ENCODE data around the gene OR5H2.
"Not testable (repeated sequence)": the region's sequence is repeated elsewhere in the genome, so short reads cannot be mapped to it uniquely, and the experiment has no call there.

The OR5H2 gene

DNA sequence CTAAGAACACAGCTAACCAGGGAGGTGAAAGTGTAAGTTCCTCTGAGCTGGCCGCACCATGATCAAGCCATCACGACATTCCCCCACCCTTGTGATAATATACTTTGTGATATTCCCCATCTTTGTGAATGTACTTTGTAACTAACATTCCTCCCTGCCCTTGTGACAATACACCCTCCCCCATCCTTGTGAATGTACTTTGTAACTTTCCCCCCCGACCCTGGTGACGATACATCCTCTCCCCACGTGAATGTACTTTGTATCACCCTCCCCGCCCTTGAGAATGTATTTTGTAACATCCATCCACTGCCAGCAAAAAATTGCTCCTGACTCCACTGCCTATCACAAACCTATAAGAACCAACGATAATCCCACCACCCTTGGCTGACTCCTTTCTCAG, 38.5 kb upstream of the OR5H2 start:
- Histone ChIP-seq H2AFZ (ENCODE audit: low read depth, low read length) (no peak overlapping the region), H3K27me3 (ENCODE audit: low read depth, low read length) (no peaks in the 10 kb centered on the region), H3K36me3 (replicated peaks; ENCODE audit: low read depth, low read length) (no peaks in the 10 kb centered on the region), H4K20me1 (ENCODE audit: insufficient read depth, low read length) (no peaks in the 10 kb centered on the region), H3K27ac (ENCODE audit: low read length) (no peak overlapping the region), H3K9ac (ENCODE audit: low read length) (no peak overlapping the region), H3K4me1 (ENCODE audit: low read length) (no peaks in the 10 kb centered on the region), H3K79me2 (ENCODE audit: low read length) (no peaks in the 10 kb centered on the region), H3K4me2 (ENCODE audit: low read length) (no peak overlapping the region), H3K4me3 (ENCODE audit: low read length) (no peak overlapping the region), H3K9me3 (ENCODE audit: insufficient read depth, low read length) (no peaks in the 10 kb centered on the region)
- TF ChIP-seq, protein P1, sequence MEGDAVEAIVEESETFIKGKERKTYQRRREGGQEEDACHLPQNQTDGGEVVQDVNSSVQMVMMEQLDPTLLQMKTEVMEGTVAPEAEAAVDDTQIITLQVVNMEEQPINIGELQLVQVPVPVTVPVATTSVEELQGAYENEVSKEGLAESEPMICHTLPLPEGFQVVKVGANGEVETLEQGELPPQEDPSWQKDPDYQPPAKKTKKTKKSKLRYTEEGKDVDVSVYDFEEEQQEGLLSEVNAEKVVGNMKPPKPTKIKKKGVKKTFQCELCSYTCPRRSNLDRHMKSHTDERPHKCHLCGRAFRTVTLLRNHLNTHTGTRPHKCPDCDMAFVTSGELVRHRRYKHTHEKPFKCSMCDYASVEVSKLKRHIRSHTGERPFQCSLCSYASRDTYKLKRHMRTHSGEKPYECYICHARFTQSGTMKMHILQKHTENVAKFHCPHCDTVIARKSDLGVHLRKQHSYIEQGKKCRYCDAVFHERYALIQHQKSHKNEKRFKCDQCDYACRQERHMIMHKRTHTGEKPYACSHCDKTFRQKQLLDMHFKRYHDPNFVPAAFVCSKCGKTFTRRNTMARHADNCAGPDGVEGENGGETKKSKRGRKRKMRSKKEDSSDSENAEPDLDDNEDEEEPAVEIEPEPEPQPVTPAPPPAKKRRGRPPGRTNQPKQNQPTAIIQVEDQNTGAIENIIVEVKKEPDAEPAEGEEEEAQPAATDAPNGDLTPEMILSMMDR (IDR thresholded peaks at IDR 0.05; ENCODE audit: low read depth, low read length): no peak
- no peak for TF ChIP-seq EZH2phosphoT487 (IDR thresholded peaks at IDR 0.05; ENCODE audit: low read depth)

DNA sequence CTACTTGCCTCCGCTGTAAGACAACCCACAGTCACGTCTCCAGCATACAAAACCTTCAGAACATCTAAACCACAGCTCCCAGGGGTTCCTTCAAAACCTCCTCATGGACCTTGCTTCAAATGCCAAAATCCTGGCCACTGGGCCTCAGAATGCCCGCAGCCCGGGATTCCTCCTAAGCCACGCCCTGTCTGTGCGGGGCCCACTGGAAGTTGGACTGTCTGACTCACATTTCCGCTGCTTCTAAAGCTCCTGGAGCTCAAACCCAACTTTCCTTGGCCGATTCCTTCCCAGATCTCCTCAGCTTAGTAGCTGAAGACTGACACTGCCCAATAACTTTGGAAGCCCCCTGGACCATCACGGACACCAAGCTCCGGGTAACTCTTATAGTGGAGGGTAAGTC, 36.2 kb upstream of the OR5H2 start:
- Histone ChIP-seq H3K4me1 (ENCODE audit: low read length) (no peaks in the 10 kb centered on the region), H3K4me3 (ENCODE audit: low read length) (no peak overlapping the region), H3K9ac (ENCODE audit: low read length) (no peak overlapping the region), H3K9me3 (ENCODE audit: insufficient read depth, low read length) (no peaks in the 10 kb centered on the region), H3K79me2 (ENCODE audit: low read length) (no peaks in the 10 kb centered on the region), H3K27ac (ENCODE audit: low read length) (no peak overlapping the region), H3K36me3 (replicated peaks; ENCODE audit: low read depth, low read length) (no peaks in the 10 kb centered on the region), H4K20me1 (ENCODE audit: insufficient read depth, low read length) (no peaks in the 10 kb centered on the region), H3K27me3 (ENCODE audit: low read depth, low read length) (no peaks in the 10 kb centered on the region), H2AFZ (ENCODE audit: low read depth, low read length) (no peak overlapping the region), H3K4me2 (ENCODE audit: low read length) (no peak overlapping the region)
- TF ChIP-seq EZH2phosphoT487 (IDR thresholded peaks at IDR 0.05; ENCODE audit: low read depth): no peak
- TF ChIP-seq, protein P1 (IDR thresholded peaks at IDR 0.05; ENCODE audit: low read depth, low read length): no peak

DNA sequence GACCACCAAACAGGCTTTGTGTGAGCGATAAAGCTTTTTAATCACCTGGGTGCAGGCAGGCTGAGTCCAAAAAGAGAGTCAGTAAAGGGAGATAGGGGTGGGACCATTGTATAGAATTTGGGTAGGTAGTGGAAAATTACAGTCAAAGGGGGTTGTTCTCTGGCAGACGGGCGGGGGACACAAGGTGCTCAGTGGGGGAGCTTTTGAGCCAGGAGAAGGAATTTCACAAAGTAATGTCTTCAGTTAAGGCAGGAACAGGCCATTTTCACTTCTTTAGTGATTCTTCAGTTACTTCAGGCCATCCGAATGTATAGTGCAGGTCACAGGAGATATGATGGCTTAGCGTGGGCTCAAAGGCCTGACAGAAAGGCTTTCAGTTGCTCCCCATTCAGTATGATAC, 26.3 kb upstream of the OR5H2 start:
- not testable (repeated sequence) for H2AFZ ChIP-seq (ENCODE audit: low read depth, low read length); H3K27ac ChIP-seq (ENCODE audit: low read length); H3K4me2 ChIP-seq (ENCODE audit: low read length); H3K36me3 ChIP-seq (replicated peaks; ENCODE audit: low read depth, low read length); H3K9me3 ChIP-seq (ENCODE audit: insufficient read depth, low read length); H3K4me1 ChIP-seq (ENCODE audit: low read length); H3K79me2 ChIP-seq (ENCODE audit: low read length); H4K20me1 ChIP-seq (ENCODE audit: insufficient read depth, low read length); H3K9ac ChIP-seq (ENCODE audit: low read length); H3K27me3 ChIP-seq (ENCODE audit: low read depth, low read length); H3K4me3 ChIP-seq (ENCODE audit: low read length)

DNA sequence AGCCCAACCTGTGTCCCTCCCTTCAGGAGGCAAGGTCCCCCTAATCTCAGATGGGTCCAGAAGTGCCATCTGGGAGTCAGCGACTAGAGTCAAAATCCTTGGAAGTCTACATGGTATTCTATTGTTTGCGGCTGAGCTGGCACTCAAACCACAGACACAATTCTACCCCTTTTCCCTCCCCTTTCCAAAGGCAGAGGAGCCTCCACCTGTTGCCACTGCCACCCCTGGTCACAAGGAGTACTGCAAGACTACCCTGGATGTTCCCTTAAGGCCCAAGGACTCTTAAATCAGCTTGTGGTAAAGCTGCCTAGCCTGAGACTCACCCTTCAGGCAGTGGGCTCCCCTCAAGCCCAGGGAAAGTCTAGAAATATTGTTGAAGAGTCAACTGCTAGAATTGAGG, 22.6 kb upstream of the OR5H2 start:
- H4K20me1 ChIP-seq (ENCODE audit: insufficient read depth, low read length): no peaks in the 10 kb centered on the region
- H3K79me2 ChIP-seq (ENCODE audit: low read length): no peaks in the 10 kb centered on the region
- no peak overlapping the region for H2AFZ ChIP-seq (ENCODE audit: low read depth, low read length)
- H3K4me3 ChIP-seq (ENCODE audit: low read length): no peak overlapping the region
- H3K9me3 ChIP-seq (ENCODE audit: insufficient read depth, low read length): no peaks in the 10 kb centered on the region
- H3K27me3 ChIP-seq (ENCODE audit: low read depth, low read length): no peaks in the 10 kb centered on the region
- H3K36me3 ChIP-seq (replicated peaks; ENCODE audit: low read depth, low read length): no peaks in the 10 kb centered on the region
- no peak overlapping the region for H3K4me2 ChIP-seq (ENCODE audit: low read length)
- no peak overlapping the region for H3K9ac ChIP-seq (ENCODE audit: low read length)
- no peak overlapping the region for H3K27ac ChIP-seq (ENCODE audit: low read length)
- no peaks in the 10 kb centered on the region for H3K4me1 ChIP-seq (ENCODE audit: low read length)
- no peak for TF ChIP-seq EZH2phosphoT487 (IDR thresholded peaks at IDR 0.05; ENCODE audit: low read depth)
- TF ChIP-seq, protein P1 (IDR thresholded peaks at IDR 0.05; ENCODE audit: low read depth, low read length): no peak; the same call in 1 of the 2 replicates

DNA sequence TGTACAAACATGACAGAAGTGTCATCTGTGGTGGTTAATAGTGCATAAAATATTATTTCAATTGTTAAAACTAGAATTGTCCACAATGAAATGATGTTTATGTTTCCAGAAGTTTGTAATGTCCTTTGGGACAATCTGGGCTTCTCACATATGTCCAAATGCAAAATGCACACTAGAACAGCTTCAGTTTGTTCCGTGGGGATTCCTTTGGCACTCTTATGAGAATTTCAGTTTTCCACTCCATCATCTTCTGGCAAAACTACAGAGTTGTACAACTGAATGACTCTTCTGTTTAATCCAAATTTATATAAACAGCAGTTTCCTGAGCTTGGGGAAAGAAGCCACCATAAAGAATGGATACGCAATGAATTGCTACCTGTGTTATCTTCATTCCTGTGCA, 20.3 kb upstream of the OR5H2 start:
- Histone ChIP-seq H3K9me3 (ENCODE audit: insufficient read depth, low read length) (no peaks in the 10 kb centered on the region), H2AFZ (ENCODE audit: low read depth, low read length) (no peak overlapping the region), H4K20me1 (ENCODE audit: insufficient read depth, low read length) (no peaks in the 10 kb centered on the region), H3K4me1 (ENCODE audit: low read length) (no peaks in the 10 kb centered on the region), H3K9ac (ENCODE audit: low read length) (no peak overlapping the region), H3K4me3 (ENCODE audit: low read length) (no peak overlapping the region), H3K79me2 (ENCODE audit: low read length) (no peaks in the 10 kb centered on the region), H3K27ac (ENCODE audit: low read length) (no peak overlapping the region), H3K4me2 (ENCODE audit: low read length) (no peak overlapping the region), H3K27me3 (ENCODE audit: low read depth, low read length) (no peaks in the 10 kb centered on the region), H3K36me3 (replicated peaks; ENCODE audit: low read depth, low read length) (no peaks in the 10 kb centered on the region)
- no peak for TF ChIP-seq EZH2phosphoT487 (IDR thresholded peaks at IDR 0.05; ENCODE audit: low read depth)
- TF ChIP-seq, protein P1 (IDR thresholded peaks at IDR 0.05; ENCODE audit: low read depth, low read length): no peak

Measured in OCI-LY3 (cell line).